HG03039 (cell line): ENCODE measurements around the gene CKB.
"Not testable (repeated sequence)": the region's sequence is repeated elsewhere in the genome, so short reads cannot be mapped to it uniquely, and the experiment has no call there.

ENCODE experiments used
- ATAC-seq: cut with Tn5 transposase; IDR thresholded peaks from one replicate; pipeline ENCODE4 v1.9.1; 2021; ENCODE audit warnings: mild to moderate bottlenecking, moderate library complexity; ENCODE audit not compliant: unreplicated experiment

The CKB gene

DNA sequence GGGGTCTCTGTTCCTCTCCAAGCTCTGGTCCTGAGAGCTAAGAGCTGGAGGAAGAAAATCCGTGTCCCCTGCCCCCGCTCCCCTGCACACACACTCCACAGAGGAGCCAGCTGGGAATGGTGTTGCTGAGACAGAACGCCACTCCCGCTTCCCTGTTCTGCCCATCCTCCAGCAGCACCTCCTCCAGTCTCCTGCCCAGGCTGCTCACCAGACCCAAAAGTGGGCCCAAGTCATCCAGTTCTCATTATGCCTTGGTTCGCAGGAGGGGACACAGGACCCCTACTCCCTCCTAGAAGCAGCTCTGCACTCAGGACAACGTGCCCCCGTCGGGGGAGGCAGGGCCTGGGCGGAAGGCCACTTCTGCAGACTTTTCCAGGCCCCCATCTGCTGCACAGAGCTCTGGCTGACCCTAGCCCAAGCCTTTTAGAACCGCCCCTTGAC is 5.5 kb upstream of the CKB start:
- ATAC-seq: no peak

- no peak for ATAC-seq
Observed at GRCh38 chr14:103527408-103528145, 4.9 kb upstream of the CKB start.

DNA sequence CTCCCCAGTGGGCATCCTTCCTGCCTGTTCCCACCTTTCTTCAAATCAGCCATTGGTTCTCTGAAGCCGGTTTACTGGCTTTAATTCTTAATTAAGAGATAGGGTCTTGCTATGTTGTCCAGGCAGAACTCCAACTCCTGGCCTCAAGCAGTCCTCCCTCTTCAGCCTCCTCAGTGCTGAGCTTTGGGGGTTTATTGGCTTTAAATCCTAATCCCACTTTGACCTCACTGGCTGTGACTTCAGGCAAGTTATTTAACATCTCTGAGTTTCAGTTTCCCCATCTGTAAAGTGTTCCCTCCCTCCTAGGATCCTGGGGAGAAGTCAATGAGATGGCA is 4.3 kb upstream of the CKB start:
- ATAC-seq: no peak

- ATAC-seq: no peak
Observed at GRCh38 chr14:103526247-103526913, 3.8 kb upstream of the CKB start.

DNA sequence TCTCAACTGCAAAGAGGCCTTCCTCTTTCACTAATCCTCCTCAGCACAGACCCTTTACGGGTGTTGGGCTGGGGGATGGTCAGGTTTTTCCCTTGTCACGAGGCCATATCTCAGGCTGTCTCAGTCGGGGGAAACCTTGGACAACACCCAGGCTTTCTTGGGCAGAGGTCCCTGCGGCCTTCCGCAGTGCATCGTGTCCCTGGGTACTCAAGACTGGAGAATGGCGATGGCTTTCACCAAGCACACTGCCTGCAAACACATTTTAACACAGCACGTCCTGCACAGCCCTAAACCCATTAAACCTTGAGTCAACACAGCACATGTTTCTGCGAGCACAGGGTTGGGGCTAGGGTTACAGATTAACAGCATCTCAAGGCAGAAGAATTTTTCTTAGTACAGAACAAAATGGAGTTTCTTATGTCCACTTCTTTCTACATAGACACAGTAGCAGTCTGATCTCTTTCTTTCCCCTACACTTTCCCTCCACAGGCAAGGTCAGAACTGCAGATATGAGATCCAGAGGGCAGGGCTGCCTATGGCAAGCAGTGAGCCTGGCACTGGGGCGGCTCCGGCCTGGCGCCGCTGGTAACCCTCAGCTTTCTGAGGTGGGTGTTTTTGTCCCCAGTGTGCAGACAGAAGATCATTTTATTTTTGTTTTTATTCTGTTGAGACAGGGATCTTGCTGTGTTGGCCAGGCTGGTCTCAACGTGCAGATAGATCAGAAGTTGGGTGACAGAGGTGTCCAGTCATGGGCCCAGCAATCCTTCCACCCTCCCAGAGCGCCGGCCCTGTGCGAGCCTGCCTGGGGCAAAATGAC is 3.0 kb upstream of the CKB start:
- ATAC-seq: not testable (repeated sequence)

DNA sequence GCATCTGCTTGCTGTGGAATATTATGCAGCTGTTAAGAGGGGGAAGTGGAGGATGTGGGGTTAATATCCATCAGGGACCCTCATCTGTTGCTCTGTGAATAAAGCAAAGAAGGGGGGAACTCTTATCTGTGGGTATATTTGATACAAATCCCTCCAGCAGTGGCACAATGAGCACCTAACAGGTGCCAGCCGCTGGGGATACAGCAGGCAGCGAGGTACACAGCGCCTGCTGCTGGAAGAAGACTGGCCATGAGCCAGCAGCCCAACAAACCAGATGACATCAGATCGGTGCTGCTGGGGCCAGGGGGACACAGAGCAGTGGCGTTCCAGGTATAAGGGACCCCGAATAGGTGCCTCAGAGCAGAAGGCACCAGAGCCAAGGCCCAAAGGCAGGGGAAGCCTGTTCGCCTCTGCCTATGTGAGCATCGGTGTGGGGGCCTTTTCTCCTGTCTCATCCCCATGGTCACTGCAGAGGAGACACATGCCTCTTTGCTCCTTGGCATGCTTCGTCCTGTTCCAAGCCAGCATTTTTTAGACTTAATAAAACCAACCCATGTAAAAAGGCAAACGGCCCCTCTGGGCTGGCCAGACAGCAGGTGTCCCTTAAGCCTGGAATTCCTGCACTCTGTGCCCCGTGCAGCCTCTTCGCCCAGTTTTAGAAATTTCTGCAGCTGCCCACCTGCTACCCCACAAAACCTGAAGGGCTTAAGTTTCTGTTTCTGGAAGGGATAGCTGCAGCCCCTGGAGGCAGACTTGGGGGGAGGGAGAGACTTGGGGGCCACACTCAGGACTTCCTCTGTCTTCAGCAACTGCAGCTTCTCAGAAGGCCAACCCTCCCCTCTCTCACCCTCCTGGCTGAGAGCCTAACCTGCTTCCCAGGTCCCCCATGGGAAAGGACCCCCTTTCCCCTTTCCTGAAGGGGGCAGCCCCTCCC is 1.6 kb upstream of the CKB start:
- ATAC-seq: no peak

- ATAC-seq: no peak
Observed at GRCh38 chr14:103523575-103523954, 935 bp upstream of the CKB start.

DNA sequence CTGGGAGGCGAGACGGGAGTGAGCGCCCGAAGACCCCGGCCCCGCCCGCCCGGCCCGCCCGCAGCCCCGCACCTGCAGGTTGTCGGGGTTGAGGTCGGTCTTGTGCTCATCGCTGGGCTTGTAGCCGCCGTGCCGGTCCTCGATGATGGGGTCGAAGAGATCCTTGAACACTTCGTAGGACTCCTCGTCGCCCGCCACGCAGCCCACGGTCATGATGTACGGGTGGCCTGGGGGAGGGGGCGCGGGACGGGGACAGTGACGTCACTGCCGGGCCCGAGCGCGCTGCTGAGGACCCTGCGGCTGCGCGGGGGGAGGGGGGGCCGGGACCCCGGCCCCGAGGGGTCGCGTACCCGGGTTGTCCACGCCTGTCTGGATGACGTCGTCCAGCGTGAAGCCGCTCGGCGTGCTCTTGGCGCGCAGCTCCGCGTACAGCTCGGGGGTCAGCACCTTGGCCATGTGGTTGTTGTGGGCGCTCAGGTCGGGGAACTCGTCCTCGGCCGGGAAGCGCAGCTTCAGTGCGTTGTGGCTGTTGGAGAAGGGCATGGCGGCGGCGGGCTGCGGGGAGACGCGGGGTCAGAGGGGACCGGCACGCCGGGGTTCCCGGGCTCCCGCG is 573 bp downstream of the CKB start:
- no peak for ATAC-seq

GRCh38 chr14:103521438-103521950 is 1.1 kb downstream of the CKB start:
- no peak for ATAC-seq

DNA sequence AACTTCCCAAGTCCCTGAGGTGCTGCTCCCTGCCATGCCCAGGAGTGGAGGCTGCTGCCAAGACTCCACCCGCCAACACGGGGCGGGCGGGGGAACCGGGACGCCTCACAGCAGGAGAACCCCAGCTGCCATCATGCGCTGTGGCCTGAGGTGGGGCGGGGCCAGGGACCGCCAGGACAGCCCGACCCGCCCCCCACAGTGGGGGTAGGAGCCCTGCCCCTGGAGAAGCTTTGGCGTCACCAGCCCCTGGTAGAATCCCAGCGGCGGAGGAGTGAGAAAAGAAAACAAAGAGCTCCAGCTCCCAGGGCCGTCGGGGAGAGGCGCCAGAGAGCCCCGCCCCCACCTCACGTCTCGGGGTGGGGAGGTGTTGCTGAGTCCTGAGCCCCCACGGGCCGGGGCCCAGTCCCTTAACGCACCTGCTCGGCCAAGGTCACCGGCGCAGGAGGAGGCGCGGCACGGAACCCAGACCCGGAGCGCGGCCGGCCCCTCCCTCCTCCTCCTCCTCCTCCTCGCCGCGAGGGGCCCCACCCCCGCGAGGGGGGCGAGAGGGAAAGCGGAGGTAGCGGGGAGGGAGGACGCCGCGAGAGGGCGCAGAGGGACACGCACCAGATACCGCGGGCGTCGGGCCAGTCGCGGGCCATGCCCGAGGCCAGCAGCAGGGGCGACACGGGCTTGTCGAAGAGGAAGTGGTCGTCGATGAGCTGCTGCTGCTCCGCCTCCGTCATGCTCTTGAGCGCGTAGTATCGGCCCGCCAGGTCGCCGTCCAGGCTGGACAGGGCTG is 1.8 kb downstream of the CKB start:
- no peak for ATAC-seq

DNA sequence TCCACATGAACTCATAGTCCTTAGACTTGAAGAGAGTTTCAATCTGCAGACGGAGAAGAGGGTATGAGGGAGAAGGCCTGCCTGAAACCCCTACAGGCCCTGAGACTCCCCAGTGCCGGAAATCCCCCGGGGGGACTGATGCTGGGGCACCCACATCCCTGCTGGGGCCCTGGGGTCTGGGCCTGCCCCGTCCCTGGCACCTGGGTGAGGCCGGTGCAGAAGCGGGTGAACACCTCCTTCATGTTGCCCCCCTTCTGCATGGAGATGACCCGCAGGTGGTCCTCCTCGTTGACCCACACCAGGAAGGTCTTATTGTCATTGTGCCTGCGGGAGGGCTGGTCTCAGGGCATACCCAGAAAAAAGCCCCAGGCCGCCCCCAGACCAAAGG is 2.4 kb downstream of the CKB start:
- no peak for ATAC-seq

DNA sequence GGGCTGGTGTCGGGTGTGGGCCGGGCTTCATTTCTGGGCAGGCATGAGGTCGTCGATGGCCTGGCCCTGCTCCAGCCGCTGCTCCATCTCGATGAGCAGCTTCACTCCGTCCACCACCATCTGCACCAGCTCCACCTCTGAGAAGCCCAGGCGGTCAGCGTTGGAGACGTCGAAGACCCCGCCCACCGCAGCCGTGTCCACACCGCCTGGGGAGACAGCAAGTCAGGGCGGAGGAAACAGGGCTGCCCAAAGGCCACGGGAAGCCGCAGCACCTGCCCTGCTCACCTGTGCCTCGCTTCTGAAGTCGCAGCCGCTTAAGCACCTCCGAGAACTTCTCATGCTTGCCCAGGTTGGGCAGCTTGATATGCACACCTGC is 2.8 kb downstream of the CKB start:
- no peak for ATAC-seq

DNA sequence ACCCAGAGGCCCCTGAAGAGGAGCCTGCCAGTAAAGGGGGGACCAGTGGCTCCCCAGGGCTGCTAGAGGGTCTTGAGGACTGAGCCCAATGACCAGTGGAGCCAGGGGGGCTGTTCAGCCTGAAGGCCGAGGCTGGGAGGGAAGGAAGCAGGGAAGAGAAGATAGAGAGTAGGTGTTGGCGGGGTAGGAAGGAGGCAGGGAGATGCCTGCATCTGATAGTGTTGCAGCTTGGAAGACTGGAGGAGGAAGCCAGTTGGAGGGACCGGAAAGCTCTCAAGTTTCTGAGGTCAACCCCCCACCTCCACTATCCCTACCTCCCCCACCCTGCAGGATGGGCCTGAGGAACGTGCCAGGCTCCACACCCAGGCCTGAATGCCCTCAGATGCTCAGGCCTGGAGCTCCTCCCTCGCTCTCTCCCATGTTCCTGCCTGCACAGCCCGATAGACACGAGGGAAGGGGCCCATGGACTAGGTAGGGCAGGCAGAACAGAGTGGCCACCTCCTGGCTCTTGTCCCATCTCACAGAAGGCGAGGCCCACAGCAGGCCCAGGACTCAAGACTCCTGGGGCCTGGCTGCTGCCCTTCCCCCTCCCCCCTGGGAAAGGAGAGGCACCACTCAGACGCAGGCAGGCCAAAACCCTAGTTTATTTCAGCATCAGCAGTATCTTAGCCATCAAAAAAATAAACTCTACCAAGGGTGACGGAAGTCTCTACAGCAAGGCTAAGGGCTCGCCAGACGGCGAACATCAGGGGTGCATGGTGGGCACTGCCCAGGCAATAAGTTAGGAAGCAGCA is 3.4 kb downstream of the CKB start:
- ATAC-seq: no peak

GRCh38 chr14:103518422-103519042 is 4.1 kb downstream of the CKB start:
- no peak for ATAC-seq

DNA sequence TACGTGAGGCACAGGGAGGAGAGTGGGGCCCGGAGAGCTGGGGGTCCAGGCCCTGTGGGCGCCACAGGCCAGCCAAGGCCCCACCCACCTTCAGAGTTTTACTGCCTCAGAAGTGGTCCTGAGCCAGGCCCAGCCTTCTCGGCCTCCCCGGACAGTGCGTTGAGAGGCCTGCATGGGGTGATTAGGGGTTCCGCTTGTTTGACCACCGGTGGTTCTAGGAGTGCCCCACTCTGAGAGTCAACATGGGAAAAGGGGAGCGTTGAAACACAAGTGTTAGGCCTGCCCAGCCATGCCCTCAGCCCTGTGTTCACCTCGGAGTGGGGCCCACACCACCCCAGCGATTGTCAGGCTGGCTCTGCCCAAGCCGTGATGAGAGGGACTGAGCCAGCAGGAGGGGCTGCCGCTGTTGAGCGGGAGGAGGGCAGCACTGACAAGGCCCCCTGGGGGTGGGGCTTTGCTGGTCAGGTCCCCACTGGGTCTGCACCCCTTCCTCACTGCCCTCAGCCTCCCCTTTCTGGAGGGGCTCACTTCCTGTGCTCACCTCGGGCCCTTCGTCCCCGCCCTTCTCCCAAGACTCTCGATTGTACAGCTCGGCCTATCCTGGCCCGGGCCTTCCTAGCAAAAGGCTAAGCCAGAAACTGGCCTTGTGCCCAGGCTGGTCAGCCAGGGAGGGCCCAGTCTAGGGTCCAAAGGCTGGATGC is 4.8 kb downstream of the CKB start:
- ATAC-seq: no peak

- ATAC-seq: no peak
Observed at GRCh38 chr14:103517174-103517566, 5.5 kb downstream of the CKB start.

- ATAC-seq: no peak
Observed at GRCh38 chr14:103516426-103517173, 6.0 kb downstream of the CKB start.
